IMR-90 (cell line): Measurements from ENCODE around the gene SESN2. TPM values are rescaled to one million over a fixed set of nuclear protein-coding genes. Genes with fewer than 3 reads are reported as not detected.

ENCODE experiments used
- ATAC-seq: fragments of 200-7000 bp; cut with Tn5 transposase; 2 replicates; pipeline ENCODE4 v1.9.1; 2020; ENCODE audit warnings: low read depth, mild to moderate bottlenecking, moderate library complexity
- BruUV-seq: library from RNA; stranded (reverse); fragments of 400-500 nt; replicated peaks from 2 replicates; lab custom pipeline; 2021; lab: Mats Ljungman, UMichigan
- CTCF ChIA-PET: fragments of 300-600 bp; formaldehyde crosslinking; extraction: SDS; loops from one replicate; lab custom pipeline; 2021; ENCODE audit warnings: antibody characterized with exemption; lab: Yijun Ruan, JAX
- POLR2A ChIA-PET: fragments of 300-600 bp; sonication (Branson Sonifier 250); formaldehyde crosslinking; loops from one replicate; lab custom pipeline; 2022; ENCODE audit warnings: antibody characterized with exemption; ENCODE audit not compliant: unreplicated experiment; lab: Charles Lee
- DNase-seq: peaks from one replicate; pipeline ENCODE4 v3.0.0; 2013
- H2AFZ ChIP-seq: replicated peaks from 2 replicates; pipeline ENCODE3; 2013; ENCODE audit warnings: low read length, mild to moderate bottlenecking; ENCODE audit not compliant: poor library complexity
- H2AK5ac ChIP-seq: 2 replicates; pipeline ENCODE4 v1.6.1; 2013; ENCODE audit warnings: low read depth, low read length, inconsistent platforms
- H2AK9ac ChIP-seq: replicated peaks from 2 replicates; pipeline ENCODE3; 2013; ENCODE audit warnings: mild to moderate bottlenecking, low read depth, low read length, moderate library complexity; ENCODE audit not compliant: poor library complexity
- H2BK120ac ChIP-seq: 2 replicates; pipeline ENCODE4 v1.6.1; 2013; ENCODE audit warnings: low read depth, low read length, inconsistent platforms
- H2BK15ac ChIP-seq: 3 replicates; pipeline ENCODE4 v1.6.1; 2013; ENCODE audit warnings: low read depth, low read length, inconsistent platforms
- H2BK20ac ChIP-seq: 2 replicates; pipeline ENCODE4 v1.6.1; 2013; ENCODE audit warnings: low read depth, mild to moderate bottlenecking, inconsistent platforms, low read length, moderate library complexity
- H2BK5ac ChIP-seq: 2 replicates; pipeline ENCODE4 v1.6.1; 2013; ENCODE audit warnings: mild to moderate bottlenecking, low read depth, low read length, inconsistent platforms; ENCODE audit not compliant: poor library complexity, severe bottlenecking
- H3K14ac ChIP-seq: replicated peaks from 2 replicates; pipeline ENCODE4 v1.6.1; 2013; ENCODE audit warnings: low read depth, low read length, inconsistent platforms
- H3K18ac ChIP-seq: 2 replicates; pipeline ENCODE4 v1.6.1; 2013; ENCODE audit warnings: low read depth, low read length, control low read depth
- H3K23ac ChIP-seq: 2 replicates; pipeline ENCODE4 v1.6.1; 2013; ENCODE audit warnings: low read depth, low read length, inconsistent platforms
- H3K27ac ChIP-seq: 2 replicates; pipeline ENCODE4 v1.5.1; 2013; ENCODE audit warnings: mild to moderate bottlenecking, control low read depth, low read length; ENCODE audit not compliant: insufficient read depth
- H3K27me3 ChIP-seq: 2 replicates; pipeline ENCODE4 v1.6.1; 2013; ENCODE audit warnings: low read length; ENCODE audit not compliant: control insufficient read depth, insufficient read depth
- H3K36me3 ChIP-seq: 2 replicates; pipeline ENCODE4 v1.6.1; 2013; ENCODE audit warnings: low read length, mixed read lengths; ENCODE audit not compliant: control insufficient read depth, insufficient read depth
- H3K4ac ChIP-seq: 2 replicates; pipeline ENCODE4 v1.6.1; 2013; ENCODE audit warnings: low read depth, low read length, inconsistent platforms
- H3K4me1 ChIP-seq: 2 replicates; pipeline ENCODE4 v1.6.1; 2013; ENCODE audit warnings: low read length, mixed read lengths; ENCODE audit not compliant: control insufficient read depth, insufficient read depth
- H3K4me2 ChIP-seq: 2 replicates; pipeline ENCODE4 v1.6.1; 2013; ENCODE audit warnings: low read depth, mild to moderate bottlenecking, control low read depth, low read length, moderate library complexity
- H3K4me3 ChIP-seq: 2 replicates; pipeline ENCODE4 v1.5.1; 2013; ENCODE audit warnings: low read depth, mild to moderate bottlenecking, control low read depth, low read length, moderate library complexity; ENCODE audit not compliant: insufficient read depth
- H3K56ac ChIP-seq: 2 replicates; pipeline ENCODE4 v1.6.1; 2013; ENCODE audit warnings: low read length, inconsistent platforms; ENCODE audit not compliant: insufficient read depth; ENCODE audit errors: extremely low read depth
- H3K79me1 ChIP-seq, 2 experiments: 2 replicates each; pipeline ENCODE4 v1.6.1; 2013; ENCODE audit warnings: low read length in 2 of 2, inconsistent platforms in 1 of 2, low read depth in 1 of 2
- H3K9ac ChIP-seq: 2 replicates; pipeline ENCODE4 v1.6.1; 2013; ENCODE audit warnings: low read depth, low read length, control low read depth
- H3K9me1 ChIP-seq: 2 replicates; pipeline ENCODE4 v1.6.1; 2013; ENCODE audit warnings: low read length, inconsistent platforms; ENCODE audit not compliant: insufficient read depth
- H3K9me3 ChIP-seq: 2 replicates; pipeline ENCODE4 v1.6.1; 2013; ENCODE audit warnings: low read length; ENCODE audit not compliant: control insufficient read depth, insufficient read depth
- H4K20me1 ChIP-seq: 2 replicates; pipeline ENCODE4 v1.6.1; 2013; ENCODE audit warnings: low read length, inconsistent platforms; ENCODE audit not compliant: insufficient read depth
- H4K5ac ChIP-seq: 2 replicates; pipeline ENCODE4 v1.6.1; 2013; ENCODE audit warnings: mild to moderate bottlenecking, low read depth, low read length, control low read depth
- H4K8ac ChIP-seq, 2 experiments: 2 replicates each; pipeline ENCODE4 v1.6.1; 2013; ENCODE audit warnings: low read depth in 2 of 2, low read length in 2 of 2, control low read depth in 1 of 2, inconsistent platforms in 1 of 2
- H4K91ac ChIP-seq: 2 replicates; pipeline ENCODE4 v1.6.1; 2013; ENCODE audit warnings: low read depth, low read length, inconsistent platforms; ENCODE audit not compliant: insufficient read depth
- CEBPB ChIP-seq: IDR thresholded peaks from 2 replicates; pipeline ENCODE4 v1.6.1; 2012; ENCODE audit warnings: low read depth, low read length, improper control_type of control experiment
- CHD1 ChIP-seq: IDR thresholded peaks from 2 replicates; pipeline ENCODE4 v1.6.1; 2012; ENCODE audit warnings: low read depth, low read length, improper control_type of control experiment
- MAFK ChIP-seq: IDR thresholded peaks from 2 replicates; pipeline ENCODE4 v1.6.1; 2012; ENCODE audit warnings: low read depth, low read length, improper control_type of control experiment
- MAZ ChIP-seq: IDR thresholded peaks from 2 replicates; pipeline ENCODE4 v1.6.1; 2012; ENCODE audit warnings: low read depth, mild to moderate bottlenecking, low read length, improper control_type of control experiment, moderate library complexity, borderline replicate concordance
- RAD21 ChIP-seq: IDR thresholded peaks from 2 replicates; pipeline ENCODE4 v1.6.1; 2012; ENCODE audit warnings: low read length, improper control_type of control experiment
- RFX5 ChIP-seq: IDR thresholded peaks from 2 replicates; pipeline ENCODE4 v1.8.0; 2012; ENCODE audit warnings: low read depth, mild to moderate bottlenecking, low read length, moderate library complexity
- SMC3 ChIP-seq: fragments of 150-350 bp; IDR thresholded peaks from 2 replicates; pipeline ENCODE4 v1.6.1; 2016; ENCODE audit warnings: low read depth, mild to moderate bottlenecking, antibody characterized with exemption, low read length, moderate library complexity
- WGBS, 2 experiments: methylation state at CpG; one replicate each; pipeline versions ENCODE4 v1.1.5 to v1.1.7; 2013; ENCODE audit warnings: missing lambda C conversion rate in 2 of 2; ENCODE audit not compliant: insufficient read length in 1 of 2; ENCODE audit errors: extremely low coverage in 2 of 2; 5-methylcytosine and 5-hydroxymethylcytosine counted together
- dilution Hi-C: fragments of 300-500 bp; cut with HindIII; formaldehyde crosslinking; loops from one replicate; pipeline ENCODE4 v1.14.3; 2018; ENCODE audit warnings: low sequenced_read_pairs; ENCODE audit not compliant: unreplicated experiment
- in situ Hi-C: fragments of 300-500 bp; cut with MboI; formaldehyde crosslinking; loops from 3 replicates; pipeline ENCODE4 v1.14.3; 2019; ENCODE audit warnings: low sequenced_read_pairs, inconsistent platforms, mixed read lengths
- intact Hi-C: fragments of 100-400 bp; cut with micrococcal nuclease; formaldehyde crosslinking; loops from 2 replicates; pipeline ENCODE4 v1.10.0; 2022
- polyA plus RNA-seq, 3 experiments: library from polyadenylated mRNA; depleted of rRNA; stranded (reverse); fragments of >200 nt; gene quantifications; 2 replicates each; pipeline ENCODE4 v1.2.3, GENCODE V29; 2012; ENCODE audit warnings: low replicate concordance in 1 of 3
- total RNA-seq: library from RNA; depleted of rRNA; stranded (reverse); fragments of >200 nt; gene quantifications from 2 replicates; pipeline ENCODE4 v1.2.3, GENCODE V29; 2012
- TF ChIP-seq, protein P1 (sequence below): fragments of 150-350 bp; IDR thresholded peaks from 2 replicates; pipeline ENCODE4 v1.6.1; 2016; ENCODE audit warnings: low read depth, mild to moderate bottlenecking, low read length, moderate library complexity, borderline replicate concordance
- TF ChIP-seq, protein P2 (sequence below): fragments of 150-350 bp; IDR thresholded peaks from 2 replicates; pipeline ENCODE4 v1.6.1; 2017; ENCODE audit warnings: mild to moderate bottlenecking, antibody characterized with exemption, low read length, low read depth

Gene SESN2
- total and polyA plus RNA-seq, 2 of the 4 experiments (the other 2 are of a cell fraction), result 10.2 to 20.9 TPM

DNA sequence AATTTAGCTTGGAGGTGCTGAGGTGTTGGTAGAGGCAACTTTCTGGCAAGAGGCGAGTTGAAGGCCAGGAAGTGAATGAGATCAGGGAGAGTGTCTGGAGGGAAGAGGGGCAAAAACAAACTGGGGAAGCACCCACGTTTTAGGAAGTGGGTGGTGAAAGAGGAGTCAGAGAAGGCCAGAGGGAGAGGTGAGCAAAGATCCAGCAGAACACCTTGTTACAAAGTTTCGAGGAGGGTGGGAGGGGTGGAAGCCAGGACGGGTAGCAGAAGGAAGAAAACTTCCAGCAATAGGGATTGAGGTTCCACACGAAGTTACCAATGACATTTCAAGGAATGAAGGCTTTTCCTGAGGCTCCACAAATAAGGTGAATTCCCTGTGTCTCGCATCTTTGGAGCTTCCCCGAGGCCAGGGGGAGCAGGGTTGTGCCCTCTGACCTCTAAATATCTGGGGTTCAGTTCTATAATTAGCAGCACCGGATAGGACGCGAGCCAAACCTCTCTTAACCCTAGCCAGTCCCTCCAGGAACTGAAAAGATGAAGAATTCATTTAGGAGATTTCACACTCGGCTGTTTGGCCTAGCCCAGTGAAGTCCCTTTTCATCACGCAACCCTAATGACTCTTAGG, 578 bp upstream of the SESN2 start (continued):
- TF ChIP-seq MAFK, result no peak
- no peak for TF ChIP-seq RAD21

DNA sequence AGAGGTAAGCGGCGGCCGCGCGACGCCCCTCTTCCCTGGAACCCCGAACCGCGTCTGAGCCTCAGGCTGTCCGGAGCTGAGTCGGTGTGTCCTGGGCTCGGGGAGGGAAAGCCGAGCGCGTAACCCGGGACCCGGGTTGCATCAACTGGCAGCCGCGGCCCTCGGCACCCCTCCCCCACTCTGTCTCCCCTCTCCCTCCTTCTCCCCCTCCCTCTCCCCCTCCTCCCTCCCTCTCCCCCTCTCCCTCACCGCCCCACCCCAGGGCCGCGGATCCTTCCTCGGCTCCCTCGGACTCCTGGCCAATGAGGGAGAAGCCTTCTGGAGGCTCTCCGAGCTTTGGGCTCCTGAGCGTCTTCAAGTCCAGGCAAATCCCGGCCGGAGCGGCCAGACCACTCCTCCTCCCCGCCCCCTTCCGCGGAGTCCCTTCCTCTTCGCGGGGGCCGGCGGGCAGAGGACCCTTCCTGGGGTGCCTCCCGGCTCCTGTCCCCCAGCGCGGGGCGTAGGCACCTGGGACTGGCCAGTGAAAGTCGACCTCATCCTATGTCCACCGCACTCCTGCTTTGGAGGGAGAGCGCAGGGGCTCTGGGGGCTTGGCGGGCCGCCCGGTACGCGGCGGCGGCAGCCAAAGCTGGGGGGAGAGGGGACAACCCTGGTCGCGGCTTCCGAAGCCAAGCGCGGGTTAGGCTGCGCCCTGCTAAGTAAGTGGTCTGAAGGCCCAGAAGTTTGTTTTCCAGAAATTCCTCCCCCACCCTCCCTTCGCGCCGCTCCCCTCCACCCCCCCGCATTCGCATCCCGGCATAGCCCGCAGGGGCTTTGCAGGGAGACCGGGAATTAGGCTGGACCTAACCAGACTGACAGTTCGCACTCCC, 850 bp downstream of the SESN2 start:
- peak overlapping the region; percentile 97 for H3K4me2 ChIP-seq
- peak overlapping the region; percentile 93 for H2BK5ac ChIP-seq
- peaks cover 18% of the 10 kb centered on the region for H3K4me1 ChIP-seq
- ChIA-PET POLR2A (interaction anchor here (0.5 to 0.8 kb wide), 2 partner anchors 14 to 33 kb away, joined by 6 to 10 read pairs; no protein-coding TSS in a partner anchor), CTCF (no interaction called here)
- DNase-seq (peak; percentile 88), ATAC-seq (peak; percentile 76)
- H3K23ac ChIP-seq, result peak overlapping the region; percentile 85
- intact Hi-C loops, result loop anchor here (5.0 kb wide), 1 partner anchor 342 kb away; no protein-coding TSS in a partner anchor
- WGBS, 2 experiments, result 2% methylated on average over 16 of the region's 66 CpGs; no CpG with 5 or more reads in 1 of the 2 experiments
- BruUV-seq, result no TSS peak
- H3K56ac ChIP-seq, result peak overlapping the region; percentile 69; the same call in 1 of the 2 replicates
- H2AK5ac ChIP-seq, result peak overlapping the region; percentile 57
- H4K5ac ChIP-seq, result peak overlapping the region; percentile 40; the same call in 1 of the 2 replicates
- H4K91ac ChIP-seq, result peak overlapping the region; percentile 78
- H2AFZ ChIP-seq, result peak overlapping the region; percentile 93
- peak overlapping the region in 1 of 2 experiments; percentile 57; a peak in 1 of 4 replicates for H4K8ac ChIP-seq
- peaks cover 4% of the 10 kb centered on the region; the same call in 1 of the 2 replicates for H3K36me3 ChIP-seq
- H3K27ac ChIP-seq, result peak overlapping the region; percentile 92
- H3K18ac ChIP-seq, result peak overlapping the region; percentile 68
- H3K27me3 ChIP-seq, result no peaks in the 10 kb centered on the region
- H3K4ac ChIP-seq, result peak overlapping the region; percentile 87
- H3K9me3 ChIP-seq, result no peaks in the 10 kb centered on the region
- no peak overlapping the region for H2BK20ac ChIP-seq
- H3K4me3 ChIP-seq, result peak overlapping the region; percentile 99
- H2BK120ac ChIP-seq, result peak overlapping the region; percentile 53; the same call in 1 of the 2 replicates
- H3K79me1 ChIP-seq, result peaks cover 0 to 45% of the 10 kb centered on the region in 2 experiments; a peak in 2 of 4 replicates
- no peak overlapping the region for H2BK15ac ChIP-seq
- H3K14ac ChIP-seq, result peak overlapping the region; percentile 79
- peaks cover 52% of the 10 kb centered on the region for H4K20me1 ChIP-seq
- dilution Hi-C loops, result no loop called here
- H2AK9ac ChIP-seq, result peak overlapping the region; percentile 99
- in situ Hi-C loops, result loop anchor here (10.0 kb wide), 1 partner anchor 345 kb away; no protein-coding TSS in a partner anchor
- peaks cover 23% of the 10 kb centered on the region for H3K9me1 ChIP-seq
- peak overlapping the region; percentile 88 for H3K9ac ChIP-seq
- TF ChIP-seq, protein P1, sequence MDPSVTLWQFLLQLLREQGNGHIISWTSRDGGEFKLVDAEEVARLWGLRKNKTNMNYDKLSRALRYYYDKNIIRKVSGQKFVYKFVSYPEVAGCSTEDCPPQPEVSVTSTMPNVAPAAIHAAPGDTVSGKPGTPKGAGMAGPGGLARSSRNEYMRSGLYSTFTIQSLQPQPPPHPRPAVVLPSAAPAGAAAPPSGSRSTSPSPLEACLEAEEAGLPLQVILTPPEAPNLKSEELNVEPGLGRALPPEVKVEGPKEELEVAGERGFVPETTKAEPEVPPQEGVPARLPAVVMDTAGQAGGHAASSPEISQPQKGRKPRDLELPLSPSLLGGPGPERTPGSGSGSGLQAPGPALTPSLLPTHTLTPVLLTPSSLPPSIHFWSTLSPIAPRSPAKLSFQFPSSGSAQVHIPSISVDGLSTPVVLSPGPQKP, result no peak
- TF ChIP-seq, protein P2, sequence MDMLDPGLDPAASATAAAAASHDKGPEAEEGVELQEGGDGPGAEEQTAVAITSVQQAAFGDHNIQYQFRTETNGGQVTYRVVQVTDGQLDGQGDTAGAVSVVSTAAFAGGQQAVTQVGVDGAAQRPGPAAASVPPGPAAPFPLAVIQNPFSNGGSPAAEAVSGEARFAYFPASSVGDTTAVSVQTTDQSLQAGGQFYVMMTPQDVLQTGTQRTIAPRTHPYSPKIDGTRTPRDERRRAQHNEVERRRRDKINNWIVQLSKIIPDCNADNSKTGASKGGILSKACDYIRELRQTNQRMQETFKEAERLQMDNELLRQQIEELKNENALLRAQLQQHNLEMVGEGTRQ, result no peak
- TF ChIP-seq CEBPB (peak; percentile 61; the same call in 1 of the 2 replicates), RFX5 (no peak), SMC3 (no peak), MAZ (peak; percentile 58; the same call in 1 of the 2 replicates), CHD1 (0 out of 2 replicates have a peak, but pooled peaks have one; percentile 68)
